IMR-90 (cell line): Measurements from ENCODE around the gene BAZ2A. TPM values are rescaled to one million over a fixed set of nuclear protein-coding genes. Genes with fewer than 3 reads are reported as not detected.

Source experiments
- ATAC-seq: fragments of 200-7000 bp; cut with Tn5 transposase; 2 replicates; pipeline ENCODE4 v1.9.1; 2020; ENCODE audit warnings: low read depth, mild to moderate bottlenecking, moderate library complexity
- BruUV-seq: library from RNA; stranded (reverse); fragments of 400-500 nt; replicated peaks from 2 replicates; lab custom pipeline; 2021; lab: Mats Ljungman, UMichigan
- CTCF ChIA-PET: fragments of 300-600 bp; formaldehyde crosslinking; extraction: SDS; loops from one replicate; lab custom pipeline; 2021; ENCODE audit warnings: antibody characterized with exemption; lab: Yijun Ruan, JAX
- POLR2A ChIA-PET: fragments of 300-600 bp; sonication (Branson Sonifier 250); formaldehyde crosslinking; loops from one replicate; lab custom pipeline; 2022; ENCODE audit warnings: antibody characterized with exemption; ENCODE audit not compliant: unreplicated experiment; lab: Charles Lee
- DNase-seq: peaks from one replicate; pipeline ENCODE4 v3.0.0; 2013
- H2AFZ ChIP-seq: replicated peaks from 2 replicates; pipeline ENCODE3; 2013; ENCODE audit warnings: low read length, mild to moderate bottlenecking; ENCODE audit not compliant: poor library complexity
- H2AK5ac ChIP-seq: 2 replicates; pipeline ENCODE4 v1.6.1; 2013; ENCODE audit warnings: low read depth, low read length, inconsistent platforms
- H2AK9ac ChIP-seq: replicated peaks from 2 replicates; pipeline ENCODE3; 2013; ENCODE audit warnings: mild to moderate bottlenecking, low read depth, low read length, moderate library complexity; ENCODE audit not compliant: poor library complexity
- H2BK120ac ChIP-seq: 2 replicates; pipeline ENCODE4 v1.6.1; 2013; ENCODE audit warnings: low read depth, low read length, inconsistent platforms
- H2BK15ac ChIP-seq: 3 replicates; pipeline ENCODE4 v1.6.1; 2013; ENCODE audit warnings: low read depth, low read length, inconsistent platforms
- H2BK20ac ChIP-seq: 2 replicates; pipeline ENCODE4 v1.6.1; 2013; ENCODE audit warnings: low read depth, mild to moderate bottlenecking, inconsistent platforms, low read length, moderate library complexity
- H2BK5ac ChIP-seq: 2 replicates; pipeline ENCODE4 v1.6.1; 2013; ENCODE audit warnings: mild to moderate bottlenecking, low read depth, low read length, inconsistent platforms; ENCODE audit not compliant: poor library complexity, severe bottlenecking
- H3K14ac ChIP-seq: replicated peaks from 2 replicates; pipeline ENCODE4 v1.6.1; 2013; ENCODE audit warnings: low read depth, low read length, inconsistent platforms
- H3K18ac ChIP-seq: 2 replicates; pipeline ENCODE4 v1.6.1; 2013; ENCODE audit warnings: low read depth, low read length, control low read depth
- H3K23ac ChIP-seq: 2 replicates; pipeline ENCODE4 v1.6.1; 2013; ENCODE audit warnings: low read depth, low read length, inconsistent platforms
- H3K27ac ChIP-seq: 2 replicates; pipeline ENCODE4 v1.5.1; 2013; ENCODE audit warnings: mild to moderate bottlenecking, control low read depth, low read length; ENCODE audit not compliant: insufficient read depth
- H3K27me3 ChIP-seq: 2 replicates; pipeline ENCODE4 v1.6.1; 2013; ENCODE audit warnings: low read length; ENCODE audit not compliant: control insufficient read depth, insufficient read depth
- H3K36me3 ChIP-seq: 2 replicates; pipeline ENCODE4 v1.6.1; 2013; ENCODE audit warnings: low read length, mixed read lengths; ENCODE audit not compliant: control insufficient read depth, insufficient read depth
- H3K4ac ChIP-seq: 2 replicates; pipeline ENCODE4 v1.6.1; 2013; ENCODE audit warnings: low read depth, low read length, inconsistent platforms
- H3K4me1 ChIP-seq: 2 replicates; pipeline ENCODE4 v1.6.1; 2013; ENCODE audit warnings: low read length, mixed read lengths; ENCODE audit not compliant: control insufficient read depth, insufficient read depth
- H3K4me2 ChIP-seq: 2 replicates; pipeline ENCODE4 v1.6.1; 2013; ENCODE audit warnings: low read depth, mild to moderate bottlenecking, control low read depth, low read length, moderate library complexity
- H3K4me3 ChIP-seq: 2 replicates; pipeline ENCODE4 v1.5.1; 2013; ENCODE audit warnings: low read depth, mild to moderate bottlenecking, control low read depth, low read length, moderate library complexity; ENCODE audit not compliant: insufficient read depth
- H3K56ac ChIP-seq: 2 replicates; pipeline ENCODE4 v1.6.1; 2013; ENCODE audit warnings: low read length, inconsistent platforms; ENCODE audit not compliant: insufficient read depth; ENCODE audit errors: extremely low read depth
- H3K79me1 ChIP-seq, 2 experiments: 2 replicates each; pipeline ENCODE4 v1.6.1; 2013; ENCODE audit warnings: low read length in 2 of 2, inconsistent platforms in 1 of 2, low read depth in 1 of 2
- H3K9ac ChIP-seq: 2 replicates; pipeline ENCODE4 v1.6.1; 2013; ENCODE audit warnings: low read depth, low read length, control low read depth
- H3K9me1 ChIP-seq: 2 replicates; pipeline ENCODE4 v1.6.1; 2013; ENCODE audit warnings: low read length, inconsistent platforms; ENCODE audit not compliant: insufficient read depth
- H3K9me3 ChIP-seq: 2 replicates; pipeline ENCODE4 v1.6.1; 2013; ENCODE audit warnings: low read length; ENCODE audit not compliant: control insufficient read depth, insufficient read depth
- H4K20me1 ChIP-seq: 2 replicates; pipeline ENCODE4 v1.6.1; 2013; ENCODE audit warnings: low read length, inconsistent platforms; ENCODE audit not compliant: insufficient read depth
- H4K5ac ChIP-seq: 2 replicates; pipeline ENCODE4 v1.6.1; 2013; ENCODE audit warnings: mild to moderate bottlenecking, low read depth, low read length, control low read depth
- H4K8ac ChIP-seq, 2 experiments: 2 replicates each; pipeline ENCODE4 v1.6.1; 2013; ENCODE audit warnings: low read depth in 2 of 2, low read length in 2 of 2, control low read depth in 1 of 2, inconsistent platforms in 1 of 2
- H4K91ac ChIP-seq: 2 replicates; pipeline ENCODE4 v1.6.1; 2013; ENCODE audit warnings: low read depth, low read length, inconsistent platforms; ENCODE audit not compliant: insufficient read depth
- CEBPB ChIP-seq: IDR thresholded peaks from 2 replicates; pipeline ENCODE4 v1.6.1; 2012; ENCODE audit warnings: low read depth, low read length, improper control_type of control experiment
- CHD1 ChIP-seq: IDR thresholded peaks from 2 replicates; pipeline ENCODE4 v1.6.1; 2012; ENCODE audit warnings: low read depth, low read length, improper control_type of control experiment
- CTCF ChIP-seq: conservative IDR thresholded peaks from 2 replicates; pipeline ENCODE4 v1.5.1; 2012; ENCODE audit warnings: mild to moderate bottlenecking, low read depth, low read length, improper control_type of control experiment
- MAZ ChIP-seq: IDR thresholded peaks from 2 replicates; pipeline ENCODE4 v1.6.1; 2012; ENCODE audit warnings: low read depth, mild to moderate bottlenecking, low read length, improper control_type of control experiment, moderate library complexity, borderline replicate concordance
- MXI1 ChIP-seq: IDR thresholded peaks from 2 replicates; pipeline ENCODE4 v1.6.1; 2012; ENCODE audit warnings: low read depth, mild to moderate bottlenecking, low read length, moderate library complexity, borderline replicate concordance
- RFX5 ChIP-seq: IDR thresholded peaks from 2 replicates; pipeline ENCODE4 v1.8.0; 2012; ENCODE audit warnings: low read depth, mild to moderate bottlenecking, low read length, moderate library complexity
- WGBS, 2 experiments: methylation state at CpG; one replicate each; pipeline versions ENCODE4 v1.1.5 to v1.1.7; 2013; ENCODE audit warnings: missing lambda C conversion rate in 2 of 2; ENCODE audit not compliant: insufficient read length in 1 of 2; ENCODE audit errors: extremely low coverage in 2 of 2; 5-methylcytosine and 5-hydroxymethylcytosine counted together
- dilution Hi-C: fragments of 300-500 bp; cut with HindIII; formaldehyde crosslinking; loops from one replicate; pipeline ENCODE4 v1.14.3; 2018; ENCODE audit warnings: low sequenced_read_pairs; ENCODE audit not compliant: unreplicated experiment
- in situ Hi-C: fragments of 300-500 bp; cut with MboI; formaldehyde crosslinking; loops from 3 replicates; pipeline ENCODE4 v1.14.3; 2019; ENCODE audit warnings: low sequenced_read_pairs, inconsistent platforms, mixed read lengths
- intact Hi-C: fragments of 100-400 bp; cut with micrococcal nuclease; formaldehyde crosslinking; loops from 2 replicates; pipeline ENCODE4 v1.10.0; 2022
- polyA plus RNA-seq, 3 experiments: library from polyadenylated mRNA; depleted of rRNA; stranded (reverse); fragments of >200 nt; gene quantifications; 2 replicates each; pipeline ENCODE4 v1.2.3, GENCODE V29; 2012; ENCODE audit warnings: low replicate concordance in 1 of 3
- total RNA-seq: library from RNA; depleted of rRNA; stranded (reverse); fragments of >200 nt; gene quantifications from 2 replicates; pipeline ENCODE4 v1.2.3, GENCODE V29; 2012

Gene BAZ2A
- total and polyA plus RNA-seq, 2 of the 4 experiments (the other 2 are of a cell fraction), result 15.4 to 42.8 TPM

DNA sequence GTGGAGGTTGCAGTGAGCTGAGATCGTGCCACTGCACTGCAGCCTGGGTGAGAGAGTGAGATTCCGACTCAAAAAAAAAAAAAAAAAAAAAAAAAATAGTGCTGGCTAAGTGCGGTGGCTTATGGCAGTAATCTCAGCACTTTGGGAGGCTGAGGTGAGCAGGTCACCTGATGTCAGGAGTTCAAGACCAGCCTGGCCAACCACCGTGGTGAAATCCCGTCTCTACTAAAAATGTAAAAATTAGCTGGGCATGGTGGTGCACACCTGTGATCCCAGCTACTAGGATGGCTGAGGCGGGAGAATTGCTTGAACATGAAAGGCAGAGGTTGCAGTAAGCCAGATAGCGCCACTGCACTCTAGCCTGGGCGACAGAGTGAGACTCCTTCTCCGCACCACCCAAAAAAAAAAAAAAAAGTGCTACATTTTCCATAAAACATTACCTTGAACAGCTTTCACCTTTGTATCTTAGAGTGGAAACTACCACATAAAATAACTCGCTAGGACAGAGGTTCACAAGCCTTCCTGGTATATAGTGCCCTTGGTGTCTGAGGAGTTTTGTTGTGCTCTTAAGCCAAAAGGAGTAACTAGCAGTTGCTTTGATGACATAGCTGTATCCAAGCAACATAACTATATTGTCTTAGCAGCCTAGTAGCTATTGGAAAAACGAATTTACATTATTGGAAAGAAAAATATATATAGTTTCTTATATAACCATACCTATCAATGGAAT lies 46.9 kb upstream of the BAZ2A start:
- CTCF ChIA-PET, result interaction anchor here (1.0 kb wide), 1 partner anchor 40 kb away, joined by 3 read pairs; no protein-coding TSS in a partner anchor
- H3K14ac ChIP-seq, result no peak overlapping the region
- TF ChIP-seq CHD1 (no peak), MXI1 (no peak), RFX5 (no peak), CTCF (no peak), MAZ (no peak), CEBPB (no peak)
- peaks cover 0 to 46% of the 10 kb centered on the region in 2 experiments; a peak in 2 of 4 replicates for H3K79me1 ChIP-seq
- no peak overlapping the region for H2BK20ac ChIP-seq
- H3K4ac ChIP-seq, result no peak overlapping the region
- intact Hi-C loops (no loop called here), in situ Hi-C loops (no loop called here), dilution Hi-C loops (no loop called here)
- ATAC-seq (no peak), DNase-seq (no peak)
- no peaks in the 10 kb centered on the region for H3K9me3 ChIP-seq
- H4K5ac ChIP-seq, result no peak overlapping the region
- POLR2A ChIA-PET, result interaction anchor here (0.9 kb wide), 1 partner anchor 11 kb away, joined by 4 read pairs; the partner anchor contains the start of gene PTGES3
- H4K91ac ChIP-seq, result no peak overlapping the region
- no peak overlapping the region for H3K9ac ChIP-seq
- H3K4me1 ChIP-seq, result peaks cover 7% of the 10 kb centered on the region; the same call in 1 of the 2 replicates
- H2BK5ac ChIP-seq, result no peak overlapping the region
- H2AFZ ChIP-seq, result no peak overlapping the region
- H2BK15ac ChIP-seq, result no peak overlapping the region
- H4K20me1 ChIP-seq, result peaks cover 92% of the 10 kb centered on the region
- H4K8ac ChIP-seq, result no peak overlapping the region
- H3K36me3 ChIP-seq, result peaks cover 18% of the 10 kb centered on the region
- H3K9me1 ChIP-seq, result peaks cover 15% of the 10 kb centered on the region
- H3K18ac ChIP-seq, result no peak overlapping the region
- no peak overlapping the region for H3K27ac ChIP-seq
- no peaks in the 10 kb centered on the region for H3K27me3 ChIP-seq
- no peak overlapping the region for H3K23ac ChIP-seq
- no peak overlapping the region for H2AK5ac ChIP-seq
- no peak overlapping the region for H3K4me3 ChIP-seq
- 100% methylated on average over 3 of the region's 11 CpGs; no CpG with 5 or more reads in 1 of the 2 experiments for WGBS, 2 experiments
- no peak overlapping the region for H2AK9ac ChIP-seq
- H3K56ac ChIP-seq, result no peak overlapping the region
- no peak overlapping the region for H2BK120ac ChIP-seq
- no TSS peak for BruUV-seq
- no peak overlapping the region for H3K4me2 ChIP-seq
